GM18519 (cell line): Measurements from ENCODE around the gene RANBP17.
"Not testable (repeated sequence)": the region's sequence is repeated elsewhere in the genome, so short reads cannot be mapped to it uniquely, and the experiment has no call there.

Experiments
- ATAC-seq: cut with Tn5 transposase; IDR thresholded peaks from one replicate; pipeline ENCODE4 v1.9.1; 2021; ENCODE audit warnings: mild to moderate bottlenecking, moderate library complexity; ENCODE audit not compliant: unreplicated experiment, low FRiP score

RANBP17 gene

DNA sequence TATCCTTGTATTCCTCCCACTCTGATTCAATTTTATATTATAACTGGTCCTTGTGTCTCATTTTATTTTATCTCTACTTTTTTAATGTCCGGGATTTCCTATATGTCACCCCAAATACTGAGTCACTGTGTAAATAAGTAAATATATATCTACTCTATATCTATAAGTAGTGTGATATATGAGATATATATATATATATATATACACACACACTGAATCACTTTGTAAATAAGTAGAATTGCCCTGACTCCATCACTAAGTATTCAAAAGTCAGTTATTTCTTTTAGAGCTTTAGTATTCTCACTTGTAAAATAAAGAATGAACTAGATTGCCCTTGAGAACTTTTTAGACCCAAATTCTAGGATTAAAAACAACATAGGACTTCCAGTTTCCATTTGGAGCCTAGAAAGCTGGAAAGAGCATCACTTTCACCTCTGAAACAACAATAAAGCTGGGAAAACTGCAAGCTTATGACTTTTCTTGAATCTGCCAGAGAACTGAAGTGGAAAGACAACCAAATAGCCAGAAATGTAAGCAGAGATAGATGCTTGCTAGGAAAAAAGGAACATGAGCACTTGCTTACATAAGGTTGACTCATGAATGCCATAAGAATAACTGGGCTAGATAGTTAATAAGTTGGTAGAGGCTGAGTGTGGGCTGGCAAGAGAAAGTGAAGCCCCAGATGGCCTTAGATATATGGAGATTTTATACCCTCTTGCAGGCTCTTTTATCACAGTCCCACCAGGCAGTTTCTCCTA is 276.1 kb downstream of the RANBP17 start:
- no peak for ATAC-seq

DNA sequence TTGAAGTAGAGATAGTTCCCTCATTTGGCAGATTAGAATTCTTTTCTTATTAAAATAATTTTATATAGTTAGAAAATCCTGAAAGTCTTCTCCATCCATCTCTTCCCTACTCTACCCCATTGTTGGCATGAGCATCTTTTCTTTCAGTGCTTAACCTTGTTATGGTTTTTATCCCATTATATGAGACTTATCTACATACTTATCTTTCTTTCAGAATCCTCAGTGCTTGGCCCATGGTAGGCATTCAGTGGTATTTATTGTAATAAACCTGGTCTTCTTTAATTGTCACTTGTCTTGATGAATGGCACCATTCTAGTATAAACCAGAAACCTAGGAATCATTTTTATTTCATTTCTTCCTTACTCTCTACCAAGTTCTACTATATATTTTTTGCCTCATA is 277.4 kb downstream of the RANBP17 start:
- no peak for ATAC-seq

DNA sequence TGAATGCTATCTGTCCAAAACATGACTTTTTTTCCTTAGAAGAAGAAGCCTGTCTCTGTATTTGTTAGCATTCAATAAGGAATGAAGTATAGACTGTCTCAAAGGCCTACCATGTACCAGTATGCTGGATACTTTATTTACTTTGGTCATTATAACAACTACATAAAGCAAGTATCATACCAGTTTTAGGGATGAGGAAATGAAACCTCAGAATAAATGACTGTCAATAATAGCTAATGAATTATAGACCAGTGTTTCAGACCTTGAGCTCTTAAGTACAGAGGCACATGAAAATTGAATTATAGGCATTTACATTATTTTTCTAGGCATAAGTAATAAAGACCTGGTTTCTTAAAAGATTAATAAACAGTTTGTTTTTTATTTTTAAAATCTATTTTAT is 280.8 kb downstream of the RANBP17 start:
- no peak for ATAC-seq

DNA sequence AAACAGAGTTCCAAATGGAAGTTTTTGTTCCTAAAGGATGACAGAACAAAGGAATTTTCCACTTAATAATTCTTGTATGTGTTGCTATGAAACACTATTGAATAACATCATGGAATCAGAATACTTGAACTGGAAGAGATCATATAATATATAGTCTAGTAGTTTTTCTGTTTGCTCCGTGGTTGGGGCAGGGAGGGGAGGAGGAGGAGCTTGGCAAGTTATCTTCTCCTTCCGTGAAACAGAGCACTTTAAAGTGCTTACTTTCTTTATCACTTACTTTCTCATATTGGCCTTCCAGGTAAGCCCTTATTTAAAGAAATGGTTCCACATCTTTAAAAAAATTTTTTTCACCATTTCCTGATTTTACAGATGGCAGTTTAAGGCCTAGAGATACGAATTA is 281.4 kb downstream of the RANBP17 start:
- ATAC-seq: no peak

DNA sequence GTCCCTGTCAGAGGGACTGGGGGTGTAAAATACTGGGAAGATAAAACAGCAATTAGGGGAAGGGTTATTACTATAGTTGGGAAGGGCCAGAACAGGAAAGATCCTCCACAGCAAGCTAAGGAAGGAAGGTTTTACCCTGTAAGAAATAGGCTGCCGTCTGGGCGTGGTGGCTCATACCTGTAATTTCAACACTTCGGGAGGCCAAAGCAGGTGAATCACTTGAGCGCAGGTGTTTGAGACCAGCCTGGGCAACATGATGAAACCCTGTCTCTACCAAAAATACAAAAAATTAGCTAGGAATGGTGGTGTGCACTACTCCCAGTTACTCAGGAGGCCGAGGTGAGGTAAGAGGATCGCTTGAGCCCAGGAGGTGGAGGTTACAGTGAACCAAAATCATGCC is 282.1 kb downstream of the RANBP17 start:
- ATAC-seq: no peak

DNA sequence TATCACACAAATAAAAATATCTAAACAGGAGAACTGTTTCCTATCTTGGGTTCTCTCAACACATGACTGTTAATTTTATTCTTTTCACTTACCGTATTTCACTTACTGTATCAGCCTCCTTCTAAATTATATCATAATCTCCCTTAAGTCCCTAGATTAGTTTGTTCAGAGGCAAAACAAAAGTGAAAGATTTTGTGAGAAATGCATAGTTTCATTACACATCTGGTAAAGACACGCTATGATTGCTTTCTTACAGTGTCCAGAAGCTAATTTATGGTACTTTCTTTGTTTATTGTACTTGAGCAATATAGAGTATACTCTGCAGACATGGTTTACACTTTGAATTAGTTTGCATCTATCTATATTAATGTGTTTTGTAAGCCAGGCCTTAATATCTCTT is 287.5 kb downstream of the RANBP17 start:
- peak; percentile 74 for ATAC-seq

DNA sequence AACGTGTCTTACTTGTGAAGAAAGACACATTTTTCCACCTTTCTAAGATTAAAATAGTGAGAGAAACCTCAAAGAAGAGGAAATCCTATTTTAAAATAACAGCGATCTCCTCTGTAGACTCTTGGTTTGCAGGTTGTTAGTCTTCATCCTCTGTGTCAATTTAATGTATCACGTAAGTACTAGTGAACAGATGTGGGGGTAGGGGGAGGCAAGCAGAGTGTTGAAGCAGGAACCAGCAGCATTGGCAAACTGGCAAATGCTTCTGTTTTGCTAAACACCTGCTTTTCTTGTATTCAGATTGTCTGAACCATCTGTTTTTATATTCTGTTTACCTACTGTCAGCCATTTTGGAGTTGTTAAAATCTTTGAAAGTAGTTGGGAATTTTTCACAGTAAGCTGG is 288.0 kb downstream of the RANBP17 start:
- ATAC-seq: peak; percentile 18

DNA sequence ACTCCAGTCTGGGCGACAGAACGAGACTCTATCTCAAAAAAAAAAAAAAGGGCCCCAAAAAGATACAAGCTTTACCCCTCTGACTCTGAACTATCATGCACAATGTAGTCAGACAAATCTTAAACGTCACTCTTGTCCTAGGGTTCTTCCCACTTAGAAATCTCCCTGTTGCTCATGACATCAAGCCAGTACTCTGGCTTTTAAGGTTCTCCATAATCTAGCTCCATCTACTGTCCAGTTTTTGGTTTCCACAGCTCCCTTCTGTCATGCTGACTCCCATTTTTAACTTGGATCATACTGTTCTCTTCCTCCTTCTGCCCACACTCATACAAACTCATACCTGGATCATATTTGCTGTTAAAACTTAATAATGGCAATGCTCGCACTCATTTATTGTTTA is 290.6 kb downstream of the RANBP17 start:
- ATAC-seq: no peak

DNA sequence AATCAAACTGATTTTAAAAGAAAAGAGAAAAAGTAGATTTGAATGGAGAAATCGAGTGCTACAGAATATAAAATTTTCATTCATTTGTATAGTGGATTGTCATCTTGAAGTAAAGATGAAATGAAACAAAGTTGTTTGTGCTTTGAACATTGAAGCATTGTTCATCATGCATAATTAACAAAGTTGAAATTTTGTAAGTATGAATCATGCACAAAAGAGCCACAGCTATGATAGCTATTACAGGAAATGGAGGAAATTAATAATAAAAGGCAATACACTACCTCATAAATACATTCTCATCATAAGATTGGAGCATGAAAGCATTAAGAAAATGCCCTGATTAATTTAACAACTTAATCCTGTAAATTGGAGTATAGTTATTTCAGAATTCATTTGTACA is 293.8 kb downstream of the RANBP17 start:
- ATAC-seq: no peak

DNA sequence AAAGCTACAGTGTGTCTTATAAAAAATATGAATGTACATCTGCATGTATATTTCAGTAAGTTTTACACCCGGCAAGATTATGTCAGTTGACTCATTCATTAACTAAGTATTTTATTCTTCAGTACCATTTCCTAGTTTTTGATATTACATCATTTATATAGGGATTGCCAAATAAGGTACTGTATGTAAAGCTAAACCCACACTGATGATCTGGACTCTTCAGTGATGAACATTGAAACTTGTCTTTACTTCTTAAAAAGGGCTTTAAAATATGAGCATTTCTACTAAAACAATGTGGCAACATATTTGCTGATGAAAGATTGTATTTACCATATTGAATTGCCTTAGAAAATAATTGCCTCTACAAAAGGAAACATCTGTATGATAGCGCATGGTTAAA is 295.5 kb downstream of the RANBP17 start:
- no peak for ATAC-seq

DNA sequence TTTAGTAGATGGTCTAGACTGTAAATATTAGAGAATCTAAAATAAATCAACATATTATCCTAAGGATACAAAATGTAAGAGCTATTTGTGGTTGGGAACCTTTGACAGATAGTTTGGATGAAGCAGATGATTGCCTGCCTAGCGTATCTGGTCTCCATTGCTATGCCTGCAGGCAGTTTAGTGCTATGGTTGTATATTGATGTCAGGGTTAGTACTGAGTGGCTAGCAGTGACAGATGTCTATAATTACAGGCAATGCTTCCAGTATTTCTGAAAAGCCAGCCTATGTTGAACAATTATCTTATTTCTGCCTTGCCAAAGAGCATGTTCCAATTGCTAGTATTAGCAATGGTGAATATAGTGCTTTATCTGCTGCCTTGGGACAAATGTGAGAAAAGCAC is 296.0 kb downstream of the RANBP17 start:
- no peak for ATAC-seq

DNA sequence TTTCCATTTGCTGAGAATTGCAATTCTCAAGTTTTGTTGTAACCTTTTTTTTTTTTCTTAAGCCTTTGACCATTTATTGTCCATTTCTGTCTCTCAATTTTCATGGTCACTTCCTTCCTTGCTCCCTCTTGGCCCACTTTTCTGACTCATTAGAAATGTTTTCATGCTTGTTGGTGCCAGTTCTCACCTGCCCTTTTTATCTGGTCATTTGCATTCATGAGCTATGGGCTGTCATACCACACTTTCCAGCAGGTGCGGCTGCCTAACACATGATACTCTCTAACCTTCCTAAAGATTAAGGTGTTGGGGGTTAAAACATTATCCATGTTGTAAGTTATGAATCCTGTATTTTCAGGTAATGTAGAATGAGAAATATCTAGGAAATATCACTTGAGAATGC is 296.8 kb downstream of the RANBP17 start:
- ATAC-seq: no peak

DNA sequence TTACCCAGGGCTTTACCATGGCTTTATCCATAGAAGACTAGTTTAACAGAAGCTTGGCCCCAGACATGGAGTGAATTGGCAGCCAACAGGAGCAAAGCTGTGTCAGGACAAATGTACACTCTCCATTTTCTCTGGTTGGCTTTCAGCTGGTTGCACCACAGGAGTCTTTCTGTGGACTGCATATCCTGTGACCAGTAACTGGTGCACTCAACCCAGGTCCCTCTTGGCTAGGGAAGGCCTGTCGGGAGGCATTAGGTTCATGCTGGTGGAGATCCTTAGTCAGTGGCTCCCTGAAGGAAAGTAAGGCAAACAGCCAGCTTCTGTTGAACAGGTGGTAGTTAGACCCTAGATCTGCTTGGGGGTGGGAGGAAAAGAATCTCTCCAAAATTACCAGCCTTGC is 300.3 kb downstream of the RANBP17 start:
- no peak for ATAC-seq

DNA sequence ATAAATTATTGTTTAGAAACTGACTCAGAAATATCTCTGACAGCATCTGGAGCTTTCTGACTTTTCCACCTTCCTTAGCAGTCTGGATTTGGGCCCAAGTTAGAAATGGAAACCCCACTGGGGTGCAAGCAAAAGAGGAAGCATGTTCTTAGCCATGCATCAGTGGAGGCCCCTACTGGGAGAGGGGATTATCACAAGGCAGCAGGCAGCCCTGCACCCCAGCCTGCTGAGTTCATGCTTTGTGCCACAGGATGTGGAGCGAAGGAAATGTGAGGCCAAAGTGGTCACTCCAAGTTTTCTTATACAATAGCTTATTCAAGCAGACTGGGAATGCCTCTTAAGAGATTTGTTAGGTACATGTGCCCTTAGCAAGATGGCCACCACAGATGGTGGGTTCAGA is 300.8 kb downstream of the RANBP17 start:
- ATAC-seq: no peak

DNA sequence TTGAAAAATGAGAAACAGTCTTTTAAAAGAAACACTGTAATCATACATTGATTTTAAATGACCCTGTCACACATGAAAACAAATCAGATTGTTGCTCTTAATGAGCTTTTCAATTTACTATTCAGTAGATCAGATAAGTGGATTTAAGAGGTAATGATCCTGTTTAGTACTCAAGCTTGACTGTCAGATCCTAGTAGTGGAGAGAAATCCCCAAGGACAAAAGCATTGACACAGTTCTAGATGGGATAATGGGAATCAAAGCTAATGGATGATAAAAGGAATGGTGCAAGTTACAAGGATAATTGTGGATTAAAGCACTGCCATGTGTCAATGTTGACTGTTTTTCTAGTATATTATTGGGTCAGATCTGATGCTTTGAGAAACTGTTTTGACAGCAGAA is 304.9 kb downstream of the RANBP17 start:
- no peak for ATAC-seq

DNA sequence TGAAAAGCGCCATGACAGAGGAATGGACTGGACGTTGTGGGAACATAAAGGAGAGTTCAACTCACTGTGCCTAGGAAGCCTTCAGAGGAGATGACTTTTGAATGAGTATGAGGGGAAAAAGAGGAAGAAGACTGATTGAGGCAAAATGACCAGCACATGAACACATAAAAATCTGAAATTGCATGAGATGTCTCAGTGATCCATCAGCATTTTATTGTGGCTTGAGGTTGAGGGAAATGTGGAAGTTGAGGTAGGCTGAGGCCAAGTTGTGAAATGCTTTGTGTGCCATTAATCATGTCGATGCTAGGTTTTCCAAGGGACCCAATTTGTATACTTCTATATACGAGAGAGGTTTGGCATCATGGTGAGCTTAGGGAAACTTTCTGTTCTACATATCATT is 306.4 kb downstream of the RANBP17 start:
- ATAC-seq: no peak

DNA sequence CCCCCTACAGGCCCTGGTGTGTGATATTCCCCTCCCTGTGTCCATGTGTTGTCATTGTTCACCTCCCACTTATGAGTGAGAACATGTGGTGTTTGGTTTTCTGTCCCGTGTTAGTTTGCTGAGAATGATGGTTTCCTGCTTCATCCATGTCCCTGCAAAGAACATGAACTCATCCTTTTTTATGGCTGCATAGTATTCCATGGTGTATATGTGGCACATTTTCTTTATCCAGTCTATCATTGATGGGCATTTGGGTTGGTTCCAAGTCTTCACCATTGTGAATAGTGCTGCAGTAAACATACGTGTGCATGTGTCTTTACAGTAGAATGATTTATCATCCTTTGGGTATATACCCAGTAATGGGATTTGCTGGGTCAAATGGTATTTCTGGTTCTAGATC is 313.1 kb downstream of the RANBP17 start:
- not testable (repeated sequence) for ATAC-seq

DNA sequence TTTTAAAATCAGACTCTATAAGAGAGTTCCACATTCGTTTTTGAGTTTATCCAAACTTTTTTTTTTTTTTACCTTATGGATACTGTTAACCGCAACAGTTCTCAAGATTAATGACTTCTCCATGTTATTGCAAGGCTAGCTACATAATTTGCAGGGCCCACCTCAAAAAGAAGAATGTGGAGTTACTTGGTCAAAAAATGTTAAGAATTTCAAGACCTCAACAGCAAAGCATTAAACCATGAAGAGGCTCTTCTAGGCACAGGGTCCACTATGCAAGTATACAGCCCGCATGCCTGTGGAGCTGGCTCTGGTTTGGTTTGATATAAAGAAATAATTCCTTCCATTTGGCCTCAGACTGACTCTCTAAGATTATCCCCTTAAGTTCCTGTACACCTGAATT is 313.9 kb downstream of the RANBP17 start:
- ATAC-seq: no peak

DNA sequence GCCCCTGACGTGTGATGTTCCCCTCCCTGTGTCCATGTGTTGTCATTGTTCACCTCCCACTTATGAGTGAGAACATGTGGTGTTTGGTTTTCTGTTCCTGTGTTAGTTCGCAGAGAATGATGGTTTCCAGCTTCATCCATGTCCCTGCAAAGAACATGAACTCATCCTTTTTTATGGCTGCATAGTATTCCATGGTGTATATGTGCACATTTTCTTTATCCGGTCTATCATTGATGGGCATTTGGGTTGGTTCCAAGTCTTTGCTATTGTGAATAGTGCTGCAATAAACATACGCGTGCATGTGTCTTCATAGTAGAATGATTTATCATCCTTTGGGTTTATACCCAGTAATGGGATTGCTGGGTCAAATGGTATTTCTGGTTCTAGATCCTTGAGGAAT is 316.4 kb downstream of the RANBP17 start:
- ATAC-seq: not testable (repeated sequence)

DNA sequence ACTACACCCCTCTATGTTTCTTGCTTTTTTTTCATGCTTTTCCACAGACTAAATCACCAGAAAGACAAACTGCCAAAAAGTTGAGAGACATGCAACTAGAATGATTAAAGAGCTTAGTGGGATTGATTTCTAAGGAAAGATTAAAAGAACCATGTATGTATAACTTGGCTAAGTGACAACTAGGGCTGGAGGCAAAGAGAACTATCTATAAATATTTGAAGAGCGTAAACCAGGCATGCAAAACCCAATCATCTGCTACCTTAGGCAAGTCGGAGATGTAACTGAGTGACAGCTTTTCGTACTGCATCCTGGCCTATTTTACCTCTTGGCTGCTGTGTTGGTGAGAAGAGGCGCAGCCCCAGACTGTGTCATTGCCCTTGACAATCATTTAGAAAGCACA is 326.2 kb downstream of the RANBP17 start:
- ATAC-seq: no peak

DNA sequence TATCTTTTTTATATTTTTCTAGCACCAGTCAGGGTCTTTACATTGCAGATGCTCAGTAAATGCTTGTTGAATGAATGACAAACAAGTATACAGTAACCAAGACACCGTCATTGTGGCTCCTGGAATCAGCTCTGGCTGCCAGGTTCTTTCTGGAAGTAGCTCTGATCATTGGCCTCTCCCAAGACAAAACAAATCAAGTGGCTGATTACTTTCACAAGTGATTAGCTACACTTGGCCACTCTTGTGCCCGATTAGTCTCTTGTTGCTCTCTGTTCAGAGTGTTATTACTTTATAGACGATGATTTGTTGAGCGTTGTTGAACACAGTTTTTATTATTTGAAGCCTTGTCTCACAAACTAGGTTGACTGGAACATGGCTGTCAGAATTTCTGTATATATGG is 327.6 kb downstream of the RANBP17 start:
- ATAC-seq: no peak

DNA sequence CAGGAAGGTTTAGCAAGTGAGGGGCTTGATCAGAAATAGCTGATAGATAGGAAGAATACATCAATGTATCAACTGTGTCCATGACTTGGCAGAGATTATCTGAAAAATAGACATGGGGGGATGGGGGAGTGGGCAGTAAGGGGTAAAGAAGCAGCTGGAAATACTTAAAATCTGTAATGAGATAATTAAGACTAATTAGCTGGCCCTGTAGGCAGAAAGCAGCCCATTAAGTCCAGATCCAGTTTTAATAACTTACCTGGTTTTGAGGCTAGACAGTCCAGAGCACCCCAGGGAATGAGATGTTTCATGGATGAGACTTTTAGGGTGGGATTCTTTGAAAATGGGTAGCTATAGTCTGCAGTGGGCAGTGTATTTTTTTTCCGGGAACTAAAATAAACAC is 330.3 kb downstream of the RANBP17 start:
- ATAC-seq: no peak

DNA sequence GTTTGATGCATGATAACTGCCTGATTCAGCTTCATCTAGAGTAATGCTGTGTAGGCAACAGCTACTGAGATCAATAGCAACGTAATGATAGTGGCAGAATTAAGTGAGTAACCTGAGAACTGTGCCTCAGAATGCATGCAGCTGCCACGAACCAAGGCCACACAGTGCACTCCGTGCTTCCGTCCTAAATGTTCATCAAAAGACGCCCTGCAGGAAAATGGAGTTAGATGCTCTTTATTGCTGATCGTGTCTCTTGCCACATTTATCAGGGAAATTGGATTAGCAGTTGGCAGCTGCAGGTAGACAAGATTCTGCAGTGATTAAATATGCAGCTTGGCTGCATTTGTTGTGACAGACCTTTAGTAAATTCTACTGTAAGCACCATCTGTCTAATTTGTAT is 339.5 kb downstream of the RANBP17 start:
- ATAC-seq: no peak
